Hepatocyte (in vitro differentiated cells): ENCODE measurements around the gene SGCA. TPM values are rescaled to one million over a fixed set of nuclear protein-coding genes. Genes with fewer than 3 reads are reported as not detected.

Source experiments
- DNase-seq: peaks from one replicate; pipeline ENCODE4 v3.0.0-alpha.2; 2016; ENCODE audit warnings: low spot score
- H2AFZ ChIP-seq: fragments of 200-600 bp; sonication (generic); 2 replicates; pipeline ENCODE4 v1.6.0; 2016; ENCODE audit warnings: antibody characterized with exemption, mild to moderate bottlenecking
- H3K27ac ChIP-seq: fragments of 200-600 bp; sonication (generic); 2 replicates; pipeline ENCODE4 v1.5.1; 2016; ENCODE audit warnings: mild to moderate bottlenecking
- H3K27me3 ChIP-seq: fragments of 200-600 bp; sonication (generic); 2 replicates; pipeline ENCODE4 v1.6.1; 2016
- H3K36me3 ChIP-seq: fragments of 200-600 bp; sonication (generic); replicated peaks from 2 replicates; pipeline ENCODE4 v1.5.1; 2016; ENCODE audit warnings: low read depth; ENCODE audit not compliant: insufficient read depth
- H3K4me1 ChIP-seq: fragments of 200-600 bp; sonication (generic); 2 replicates; pipeline ENCODE4 v1.5.1; 2016; ENCODE audit warnings: mild to moderate bottlenecking, moderate library complexity; ENCODE audit not compliant: insufficient read depth
- H3K4me2 ChIP-seq: fragments of 200-600 bp; sonication (generic); 2 replicates; pipeline ENCODE4 v1.6.0; 2016
- H3K4me3 ChIP-seq: fragments of 200-600 bp; sonication (generic); 2 replicates; pipeline ENCODE4 v1.5.1; 2016; ENCODE audit warnings: mild to moderate bottlenecking
- H3K79me2 ChIP-seq: fragments of 200-600 bp; sonication (generic); 2 replicates; pipeline ENCODE4 v1.6.0; 2017; ENCODE audit warnings: mild to moderate bottlenecking
- H3K9me2 ChIP-seq: fragments of 200-600 bp; sonication (generic); replicated peaks from 2 replicates; pipeline ENCODE4 v1.6.0; 2017; ENCODE audit warnings: mild to moderate bottlenecking; ENCODE audit not compliant: insufficient read depth
- H3K9me3 ChIP-seq: fragments of 200-600 bp; sonication (generic); 2 replicates; pipeline ENCODE4 v1.5.1; 2016; ENCODE audit warnings: low read depth, mild to moderate bottlenecking
- H4K20me1 ChIP-seq: fragments of 200-600 bp; sonication (generic); 2 replicates; pipeline ENCODE4 v1.6.0; 2016; ENCODE audit warnings: mild to moderate bottlenecking; ENCODE audit not compliant: insufficient read depth, poor library complexity, severe bottlenecking
- EZH2 ChIP-seq: fragments of 200-600 bp; sonication (generic); IDR thresholded peaks from 2 replicates; pipeline ENCODE4 v1.6.1; 2016; ENCODE audit warnings: antibody characterized with exemption, mild to moderate bottlenecking, borderline replicate concordance
- EZH2phosphoT487 ChIP-seq: fragments of 200-600 bp; sonication (generic); IDR thresholded peaks from one replicate; pipeline ENCODE4 v1.6.1; 2018; ENCODE audit warnings: antibody characterized with exemption, mild to moderate bottlenecking, low read depth, moderate library complexity; ENCODE audit not compliant: unreplicated experiment, severe bottlenecking
- WGBS: methylation state at CpG from one replicate; pipeline ENCODE4 v1.1.6; 2016; ENCODE audit warnings: low lambda C conversion rate; ENCODE audit errors: missing lambda C conversion rate; 5-methylcytosine and 5-hydroxymethylcytosine counted together
- polyA plus RNA-seq: library from polyadenylated mRNA; unstranded; fragments of >200 nt; fragmentation: Nextera tagmentation; extraction: Ambion mirVana; gene quantifications from 2 replicates; pipeline ENCODE4 v1.2.1, GENCODE V29; 2016
- total RNA-seq: library from RNA; depleted of rRNA; stranded (reverse); fragments of >200 nt; gene quantifications from 2 replicates; pipeline ENCODE4 v1.2.3, GENCODE V29; 2014
- TF ChIP-seq, protein P1 (sequence below): fragments of 200-600 bp; sonication (generic); IDR thresholded peaks from 2 replicates; pipeline ENCODE4 v1.5.1; 2016; ENCODE audit warnings: antibody characterized with exemption, mild to moderate bottlenecking; ENCODE audit not compliant: poor library complexity

Gene SGCA
- total and polyA plus RNA-seq, 2 experiments from 2014 or later: 0.37 to 2.2 TPM

DNA sequence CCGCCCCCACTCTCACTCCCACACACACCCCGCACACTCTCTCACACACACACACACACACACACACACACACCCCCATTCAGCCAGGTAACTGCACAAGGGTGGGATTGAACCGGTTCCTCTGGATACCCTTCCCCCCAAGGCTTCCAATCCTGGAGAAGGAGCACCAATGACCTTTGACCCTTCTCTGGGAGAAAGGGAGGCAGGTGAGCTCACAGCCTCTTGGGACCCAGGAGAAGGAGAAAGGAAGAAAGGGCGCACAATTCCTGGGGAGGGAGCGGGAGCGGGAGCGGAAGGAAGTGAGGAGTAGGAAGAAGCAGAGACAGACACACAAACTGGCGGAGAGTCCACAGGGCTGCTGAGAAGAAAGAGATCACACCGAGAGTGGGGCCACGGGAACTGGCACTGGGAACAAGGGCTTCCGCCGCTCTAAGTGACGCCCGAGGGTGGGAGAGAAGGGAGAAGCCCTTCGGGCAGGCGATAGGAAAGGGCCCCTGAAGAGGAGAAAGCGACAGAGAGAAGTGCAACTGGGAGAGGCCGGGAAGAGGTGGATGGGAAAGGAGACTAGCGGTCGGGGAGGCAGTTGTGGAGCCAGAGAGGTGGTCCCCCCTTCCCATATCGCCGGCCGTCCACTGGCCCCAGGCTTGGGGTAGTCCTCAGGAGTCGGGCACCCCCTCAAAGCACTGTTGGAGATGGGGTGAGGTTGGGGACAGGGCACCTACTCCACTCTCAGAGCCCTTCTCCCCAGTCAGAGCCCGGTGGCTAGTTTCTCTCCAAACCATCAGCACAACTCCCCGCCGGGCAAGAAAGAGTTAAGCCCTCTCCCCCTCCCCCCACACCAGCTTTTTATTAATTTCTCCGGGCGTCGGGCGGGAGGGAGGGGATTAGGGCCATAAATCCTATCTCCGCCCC is 37.1 kb upstream of the SGCA start:
- H3K27me3 ChIP-seq: peaks cover 3% of the 10 kb centered on the region
- peak; percentile 44 for DNase-seq
- no peaks in the 10 kb centered on the region for H4K20me1 ChIP-seq
- H3K27ac ChIP-seq: peak overlapping the region; percentile 65
- 11% methylated on average over 25 of the region's 32 CpGs for WGBS
- H3K9me3 ChIP-seq: no peaks in the 10 kb centered on the region
- peaks cover 21% of the 10 kb centered on the region for H3K4me1 ChIP-seq
- H3K36me3 ChIP-seq: no peaks in the 10 kb centered on the region
- H2AFZ ChIP-seq: peak overlapping the region; percentile 71
- no peak for TF ChIP-seq EZH2phosphoT487
- no peak for TF ChIP-seq EZH2
- TF ChIP-seq, protein P1, sequence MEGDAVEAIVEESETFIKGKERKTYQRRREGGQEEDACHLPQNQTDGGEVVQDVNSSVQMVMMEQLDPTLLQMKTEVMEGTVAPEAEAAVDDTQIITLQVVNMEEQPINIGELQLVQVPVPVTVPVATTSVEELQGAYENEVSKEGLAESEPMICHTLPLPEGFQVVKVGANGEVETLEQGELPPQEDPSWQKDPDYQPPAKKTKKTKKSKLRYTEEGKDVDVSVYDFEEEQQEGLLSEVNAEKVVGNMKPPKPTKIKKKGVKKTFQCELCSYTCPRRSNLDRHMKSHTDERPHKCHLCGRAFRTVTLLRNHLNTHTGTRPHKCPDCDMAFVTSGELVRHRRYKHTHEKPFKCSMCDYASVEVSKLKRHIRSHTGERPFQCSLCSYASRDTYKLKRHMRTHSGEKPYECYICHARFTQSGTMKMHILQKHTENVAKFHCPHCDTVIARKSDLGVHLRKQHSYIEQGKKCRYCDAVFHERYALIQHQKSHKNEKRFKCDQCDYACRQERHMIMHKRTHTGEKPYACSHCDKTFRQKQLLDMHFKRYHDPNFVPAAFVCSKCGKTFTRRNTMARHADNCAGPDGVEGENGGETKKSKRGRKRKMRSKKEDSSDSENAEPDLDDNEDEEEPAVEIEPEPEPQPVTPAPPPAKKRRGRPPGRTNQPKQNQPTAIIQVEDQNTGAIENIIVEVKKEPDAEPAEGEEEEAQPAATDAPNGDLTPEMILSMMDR: no peak
- no peaks in the 10 kb centered on the region for H3K79me2 ChIP-seq
- H3K9me2 ChIP-seq: no peaks in the 10 kb centered on the region
- peak overlapping the region; percentile 58 for H3K4me3 ChIP-seq
- H3K4me2 ChIP-seq: peak overlapping the region; percentile 99

GRCh38 chr17:50129353-50129727 is 36.5 kb upstream of the SGCA start:
- Histone ChIP-seq H3K9me3 (no peaks in the 10 kb centered on the region), H3K4me3 (peak overlapping the region; percentile 58), H3K36me3 (no peaks in the 10 kb centered on the region), H3K9me2 (no peaks in the 10 kb centered on the region), H2AFZ (peak overlapping the region; percentile 71), H4K20me1 (no peaks in the 10 kb centered on the region), H3K4me1 (peaks cover 21% of the 10 kb centered on the region), H3K79me2 (no peaks in the 10 kb centered on the region), H3K27me3 (peaks cover 3% of the 10 kb centered on the region), H3K4me2 (peak overlapping the region; percentile 99), H3K27ac (peak overlapping the region; percentile 65)
- TF ChIP-seq, protein P1: no peak
- TF ChIP-seq EZH2phosphoT487 (no peak), EZH2 (no peak)
- DNase-seq: no peak
- WGBS: under 1% methylated on average over 17 of the region's 31 CpGs

GRCh38 chr17:50129728-50130558 is 35.9 kb upstream of the SGCA start, which contains the start of gene SAMD14:
SAMD14 (minus strand) TSS chr17:50130160; CDS start chr17:50124959, 5,201 bp downstream.
- H3K27me3 ChIP-seq: peaks cover 3% of the 10 kb centered on the region
- no peaks in the 10 kb centered on the region for H4K20me1 ChIP-seq
- no peaks in the 10 kb centered on the region for H3K79me2 ChIP-seq
- no peaks in the 10 kb centered on the region for H3K9me3 ChIP-seq
- H3K9me2 ChIP-seq: no peaks in the 10 kb centered on the region
- peaks cover 21% of the 10 kb centered on the region for H3K4me1 ChIP-seq
- H3K27ac ChIP-seq: peak within 1 kb of the TSS; percentile 65
- WGBS: under 1% methylated on average over 34 of the region's 84 CpGs
- peak; percentile 69 for DNase-seq
- peak within 1 kb of the TSS; percentile 58 for H3K4me3 ChIP-seq
- no peaks in the 10 kb centered on the region for H3K36me3 ChIP-seq
- peak within 1 kb of the TSS; percentile 99 for H3K4me2 ChIP-seq
- peak within 1 kb of the TSS; percentile 71 for H2AFZ ChIP-seq
- TF ChIP-seq, protein P1: no peak
- no peak for TF ChIP-seq EZH2phosphoT487
- no peak for TF ChIP-seq EZH2
